Kidney (tissue), 14 donors: ENCODE measurements around the gene ZBTB17. TPM values are rescaled to one million over a fixed set of nuclear protein-coding genes. Genes with fewer than 3 reads are reported as not detected.
"Not testable (repeated sequence)": the region's sequence is repeated elsewhere in the genome, so short reads cannot be mapped to it uniquely, and the experiment has no call there.

Experiments
- DNase-seq, 5 donors: peaks; one replicate each; pipeline ENCODE4 v3.0.0-alpha.2; 2013 to 2020
- FAIRE-seq: peaks from 2 replicates; lab custom pipeline; 2012; peaks lifted over from hg19 to GRCh38; lab: Jason Lieb, UNC
- H3K27ac ChIP-seq, 2 donors: one replicate each; pipeline ENCODE4 v1.7.0; 2013; ENCODE audit warnings: low read depth in 2 of 2, low read length in 2 of 2, inconsistent platforms in 1 of 2
- H3K27me3 ChIP-seq: one replicate; pipeline ENCODE4 v1.7.1; 2013; ENCODE audit warnings: low read length, inconsistent platforms; ENCODE audit not compliant: control insufficient read depth, insufficient read depth
- H3K36me3 ChIP-seq, 3 donors: one replicate each; pipeline versions ENCODE4 v1.7.0 to v1.7.1; 2013; ENCODE audit warnings: low read length in 3 of 3, control low read depth in 1 of 3, inconsistent platforms in 1 of 3; ENCODE audit not compliant: insufficient read depth in 3 of 3, control insufficient read depth in 2 of 3
- H3K4me1 ChIP-seq, 3 donors: one replicate each; pipeline versions ENCODE4 v1.7.0 to v1.7.1; 2013; ENCODE audit warnings: low read length in 3 of 3, inconsistent platforms in 1 of 3, low read depth in 1 of 3; ENCODE audit not compliant: control insufficient read depth in 2 of 3, insufficient read depth in 2 of 3
- H3K4me3 ChIP-seq, 3 donors: one replicate each; pipeline versions ENCODE4 v1.7.0 to v1.8.1; 2013; ENCODE audit warnings: low read length in 3 of 3, control low read depth in 1 of 3, inconsistent platforms in 1 of 3
- H3K9ac ChIP-seq, 3 donors: one replicate each; pipeline versions ENCODE4 v1.7.0 to v1.7.1; 2013; ENCODE audit warnings: low read length in 3 of 3, control low read depth in 1 of 3, inconsistent platforms in 1 of 3
- H3K9me3 ChIP-seq, 3 donors: one replicate each; pipeline versions ENCODE4 v1.7.0 to v1.7.1; 2013; ENCODE audit warnings: low read length in 3 of 3, control low read depth in 1 of 3, inconsistent platforms in 1 of 3; ENCODE audit not compliant: control insufficient read depth in 2 of 3, insufficient read depth in 1 of 3
- intact Hi-C: fragments of 100-400 bp; cut with DNase I; formaldehyde crosslinking; loops from one replicate; pipeline ENCODE4 v1.11.1; 2022
- polyA plus RNA-seq: library from polyadenylated mRNA; stranded (reverse); fragments of 350-450 nt; fragmentation: Illumina TruSeq; extraction: RNeasy Lipid Tissue Mini Kit (QIAGEN cat#74804); gene quantifications from one replicate; pipeline ENCODE4 v1.2.3, GENCODE V29; 2014; ENCODE audit warnings: low read depth, low replicate concordance; ENCODE audit not compliant: insufficient read depth
- total RNA-seq: library from RNA; stranded (reverse); fragmentation: NEBNext Ultra II Directional; extraction: Animal tissue kit (Norgen Biotek cat#: 25700); gene quantifications from one replicate; pipeline ENCODE4 v1.2.1, GENCODE V29; 2021
- TF ChIP-seq, protein P1 (sequence below): IDR thresholded peaks from 3 replicates; pipeline ENCODE4 v1.5.1; 2012; ENCODE audit warnings: mild to moderate bottlenecking, moderate library complexity, borderline replicate concordance; ENCODE audit not compliant: insufficient read depth; ENCODE audit errors: extremely low read depth
- donor health status: control.
- donor health status: control.
- donor health status: control.
- donor health status: control.
- donor health status: control.
- donor health status: DM: yes; HTN: yes; CAD: no.
- donor health status: Normal renal cell carcinoma (clear cell type).

ZBTB17 gene
- total and polyA plus RNA-seq, 2 donors from 2014 or later, result 33.1 to 41.5 TPM

DNA sequence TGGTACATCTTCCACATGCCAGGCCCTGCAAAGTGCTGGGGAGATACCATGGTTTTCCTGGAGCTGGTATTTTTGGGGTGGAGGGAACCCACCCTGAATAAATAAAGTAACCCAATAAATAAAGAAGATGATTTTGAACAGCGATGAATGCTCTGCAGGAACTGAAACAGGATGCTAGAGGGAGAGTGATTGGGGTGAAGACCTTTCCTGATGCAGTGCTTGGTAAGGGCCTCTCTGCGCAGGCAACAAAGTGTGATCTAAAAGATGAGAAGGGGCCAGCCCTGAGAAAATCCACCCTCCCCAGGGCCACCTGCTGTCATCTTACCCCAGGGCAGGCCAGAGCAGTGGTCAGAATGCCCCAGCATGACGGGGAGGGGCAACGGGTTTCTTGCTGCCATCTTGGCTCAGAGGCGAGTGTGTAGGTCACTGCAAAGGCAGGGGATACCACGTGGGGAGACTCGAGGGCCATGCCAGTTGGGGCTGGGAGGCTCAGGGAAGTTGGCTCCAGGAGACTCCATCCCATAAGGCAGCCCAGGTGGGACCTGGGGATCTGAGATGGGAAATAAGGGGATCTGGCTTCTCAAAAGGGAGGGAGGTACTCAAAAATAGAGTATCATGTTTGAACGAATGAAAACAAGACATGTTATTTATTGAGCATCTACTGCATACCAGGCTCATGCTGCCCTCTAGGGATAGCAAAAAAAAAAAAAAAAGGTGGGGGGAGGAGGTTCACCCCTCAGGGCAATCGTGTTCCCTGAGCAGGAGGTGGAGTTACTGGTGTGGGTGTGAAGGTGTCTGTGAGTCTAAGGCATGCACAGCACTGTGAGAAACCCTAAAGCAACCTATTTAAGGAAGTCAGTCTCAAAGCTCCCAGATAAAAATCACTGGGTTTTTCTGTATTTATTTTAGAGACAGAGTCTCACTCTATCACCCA lies 30.9 kb upstream of the ZBTB17 start:
- H3K4me1 ChIP-seq, result no peaks in the 10 kb centered on the region
- no peak overlapping the region for H3K9ac ChIP-seq
- H3K9me3 ChIP-seq, result no peaks in the 10 kb centered on the region
- no peak overlapping the region for H3K27ac ChIP-seq
- TF ChIP-seq, protein P1, sequence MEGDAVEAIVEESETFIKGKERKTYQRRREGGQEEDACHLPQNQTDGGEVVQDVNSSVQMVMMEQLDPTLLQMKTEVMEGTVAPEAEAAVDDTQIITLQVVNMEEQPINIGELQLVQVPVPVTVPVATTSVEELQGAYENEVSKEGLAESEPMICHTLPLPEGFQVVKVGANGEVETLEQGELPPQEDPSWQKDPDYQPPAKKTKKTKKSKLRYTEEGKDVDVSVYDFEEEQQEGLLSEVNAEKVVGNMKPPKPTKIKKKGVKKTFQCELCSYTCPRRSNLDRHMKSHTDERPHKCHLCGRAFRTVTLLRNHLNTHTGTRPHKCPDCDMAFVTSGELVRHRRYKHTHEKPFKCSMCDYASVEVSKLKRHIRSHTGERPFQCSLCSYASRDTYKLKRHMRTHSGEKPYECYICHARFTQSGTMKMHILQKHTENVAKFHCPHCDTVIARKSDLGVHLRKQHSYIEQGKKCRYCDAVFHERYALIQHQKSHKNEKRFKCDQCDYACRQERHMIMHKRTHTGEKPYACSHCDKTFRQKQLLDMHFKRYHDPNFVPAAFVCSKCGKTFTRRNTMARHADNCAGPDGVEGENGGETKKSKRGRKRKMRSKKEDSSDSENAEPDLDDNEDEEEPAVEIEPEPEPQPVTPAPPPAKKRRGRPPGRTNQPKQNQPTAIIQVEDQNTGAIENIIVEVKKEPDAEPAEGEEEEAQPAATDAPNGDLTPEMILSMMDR, result no peak
- no peaks in the 10 kb centered on the region for H3K27me3 ChIP-seq
- no peaks in the 10 kb centered on the region for H3K36me3 ChIP-seq
- H3K4me3 ChIP-seq, result no peak overlapping the region
- no peak for FAIRE-seq
- intact Hi-C loops, result loop anchor here (10.0 kb wide), 1 partner anchor 48 kb away; no protein-coding TSS in a partner anchor
- DNase-seq, result peak in 1 of 5 donors; percentile 62

DNA sequence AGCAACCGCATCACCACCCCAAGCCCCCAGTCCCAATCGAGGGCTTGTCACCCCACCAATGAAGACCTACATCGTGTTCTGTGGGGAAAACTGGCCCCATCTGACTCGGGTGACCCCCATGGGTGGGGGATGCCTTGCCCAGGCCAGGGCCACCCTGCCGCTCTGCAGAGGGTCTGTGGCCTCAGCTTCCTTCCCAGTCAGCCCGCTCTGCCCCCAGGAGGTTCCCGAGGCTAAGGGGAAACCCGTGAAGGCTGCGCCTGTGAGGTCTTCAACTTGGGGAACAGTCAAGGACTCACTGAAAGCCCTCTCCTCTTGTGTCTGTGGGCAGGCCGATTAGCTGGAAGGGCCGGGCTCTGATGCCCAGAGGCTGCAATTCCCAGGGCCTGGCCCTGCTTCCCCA lies 30.1 kb upstream of the ZBTB17 start:
- Histone ChIP-seq H3K4me1 (no peaks in the 10 kb centered on the region), H3K9me3 (no peaks in the 10 kb centered on the region), H3K9ac (no peak overlapping the region), H3K36me3 (no peaks in the 10 kb centered on the region), H3K27me3 (no peaks in the 10 kb centered on the region), H3K4me3 (no peak overlapping the region), H3K27ac (no peak overlapping the region)
- DNase-seq (peak in 1 of 5 donors; percentile 66), FAIRE-seq (no peak)
- intact Hi-C loops, result loop anchor here (10.0 kb wide), 1 partner anchor 49 kb away; no protein-coding TSS in a partner anchor
- TF ChIP-seq, protein P1, result no peak

DNA sequence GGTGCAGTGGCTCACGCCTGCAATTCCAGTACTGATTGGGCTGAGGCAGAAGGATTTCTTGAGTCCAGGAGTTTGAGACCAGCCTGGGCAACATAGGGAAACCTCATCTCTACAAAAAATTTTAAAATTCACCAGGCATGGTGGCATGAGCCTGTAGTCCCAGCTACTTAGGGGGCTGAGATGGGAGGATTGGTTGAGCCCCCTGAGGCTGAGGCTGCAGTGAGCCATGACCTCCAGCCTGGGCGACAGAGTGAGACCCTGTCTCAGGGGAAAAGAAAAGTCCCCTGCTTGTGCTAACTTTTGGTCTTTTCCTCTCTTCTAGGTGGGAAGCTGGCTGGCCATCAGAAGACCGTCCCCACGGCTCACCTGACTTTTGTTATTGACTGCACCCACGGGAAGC lies 29.7 kb upstream of the ZBTB17 start:
- Histone ChIP-seq H3K36me3 (no peaks in the 10 kb centered on the region), H3K9ac (no peak overlapping the region), H3K27ac (no peak overlapping the region), H3K4me3 (no peak overlapping the region), H3K9me3 (no peaks in the 10 kb centered on the region), H3K4me1 (no peaks in the 10 kb centered on the region), H3K27me3 (no peaks in the 10 kb centered on the region)
- TF ChIP-seq, protein P1, result no peak
- intact Hi-C loops, result loop anchor here (10.0 kb wide), 1 partner anchor 49 kb away; no protein-coding TSS in a partner anchor
- DNase-seq, result no peak
- FAIRE-seq, result no peak

DNA sequence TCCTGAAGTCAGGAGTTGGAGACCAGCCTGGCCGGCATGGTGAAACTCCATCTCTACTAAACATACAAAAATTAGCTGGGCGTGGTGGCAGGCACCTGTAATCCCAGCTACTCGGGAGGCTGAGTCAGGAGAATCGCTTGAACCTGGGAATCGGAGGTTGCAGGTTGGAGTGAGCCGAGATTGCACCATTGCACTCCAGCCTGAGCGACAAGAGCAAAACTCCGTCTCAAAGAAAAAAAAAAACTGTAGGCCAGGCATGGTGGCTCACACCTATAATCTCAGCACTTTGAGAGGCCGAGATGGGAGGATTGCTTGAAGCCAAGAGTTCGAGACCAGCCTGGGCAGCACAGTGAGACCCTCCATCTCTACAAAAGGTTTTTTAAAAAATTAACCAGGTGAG lies 25.4 kb upstream of the ZBTB17 start:
- not testable (repeated sequence) for H3K4me1 ChIP-seq, H3K9ac ChIP-seq, H3K4me3 ChIP-seq, H3K9me3 ChIP-seq, H3K27ac ChIP-seq, H3K36me3 ChIP-seq, H3K27me3 ChIP-seq, FAIRE-seq
- intact Hi-C loops, result loop anchor here (10.0 kb wide), 1 partner anchor 54 kb away; no protein-coding TSS in a partner anchor
- DNase-seq, result peak in 1 of 5 donors; percentile 9
